ENCODE data around the gene RGS7.

- no peak for TF ChIP-seq CTCF (IDR thresholded peaks at IDR 0.05)
- TF ChIP-seq POLR2AphosphoS5 (IDR thresholded peaks at IDR 0.05; ENCODE audit: low read depth, low read length), result no peak
- no peak for TF ChIP-seq SIN3A (IDR thresholded peaks at IDR 0.05; ENCODE audit: borderline replicate concordance, insufficient read depth, low read depth, low read length)
- TF ChIP-seq REST (IDR thresholded peaks at IDR 0.05; ENCODE audit: insufficient read depth in 1 of 2, low read depth in 2 of 2, low read length in 1 of 2), result no peak
Measured at GRCh38 chr1:241024834-241025233, 332.2 kb downstream of the RGS7 start.
